ENCODE data around the gene CLEC20A.

CLEC20A gene

GRCh38 chr1:178472531-178472930, 24.2 kb downstream of the CLEC20A start:
- no peak for DNase-seq (ENCODE audit: low spot score)

GRCh38 chr1:178470411-178470960, 26.3 kb downstream of the CLEC20A start:
- no peak for DNase-seq (ENCODE audit: low spot score)

DNA sequence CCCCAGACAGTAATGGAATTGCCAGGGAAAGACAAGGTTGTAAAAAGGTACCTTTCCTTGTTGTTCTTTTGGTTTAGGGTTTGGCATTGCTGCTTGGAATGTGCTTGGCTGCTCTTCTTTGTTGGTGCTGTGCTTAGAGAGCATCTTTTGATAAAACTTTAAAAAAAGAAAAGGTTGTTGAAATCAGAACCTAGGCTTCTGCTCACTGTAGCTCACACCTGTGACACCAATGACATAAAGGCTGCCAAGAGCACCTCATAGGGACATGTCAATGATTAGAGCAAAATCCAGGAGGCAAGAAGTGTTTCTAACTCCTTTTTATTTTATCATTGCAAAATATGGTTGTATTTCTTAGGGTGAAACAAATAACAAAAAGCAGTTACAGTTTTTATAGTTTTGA, 28.9 kb downstream of the CLEC20A start:
- no peak for DNase-seq (ENCODE audit: low spot score)

- no peak for DNase-seq (ENCODE audit: low spot score)
Observed at GRCh38 chr1:178465011-178465410, 31.8 kb downstream of the CLEC20A start.

GRCh38 chr1:178464566-178464965, 32.2 kb downstream of the CLEC20A start:
- no peak for DNase-seq (ENCODE audit: low spot score)

GRCh38 chr1:178464141-178464540, 32.6 kb downstream of the CLEC20A start:
- no peak for DNase-seq (ENCODE audit: low spot score)

GRCh38 chr1:178461701-178462100, 35.1 kb downstream of the CLEC20A start:
- no peak for DNase-seq (ENCODE audit: low spot score)

- DNase-seq (ENCODE audit: low spot score) = no peak
Observed at GRCh38 chr1:178461104-178461503, 35.7 kb downstream of the CLEC20A start.

- no peak for DNase-seq (ENCODE audit: low spot score)
Observed at GRCh38 chr1:178458203-178458602, 38.6 kb downstream of the CLEC20A start.

GRCh38 chr1:178457651-178458050, 39.1 kb downstream of the CLEC20A start:
- no peak for DNase-seq (ENCODE audit: low spot score)

DNA sequence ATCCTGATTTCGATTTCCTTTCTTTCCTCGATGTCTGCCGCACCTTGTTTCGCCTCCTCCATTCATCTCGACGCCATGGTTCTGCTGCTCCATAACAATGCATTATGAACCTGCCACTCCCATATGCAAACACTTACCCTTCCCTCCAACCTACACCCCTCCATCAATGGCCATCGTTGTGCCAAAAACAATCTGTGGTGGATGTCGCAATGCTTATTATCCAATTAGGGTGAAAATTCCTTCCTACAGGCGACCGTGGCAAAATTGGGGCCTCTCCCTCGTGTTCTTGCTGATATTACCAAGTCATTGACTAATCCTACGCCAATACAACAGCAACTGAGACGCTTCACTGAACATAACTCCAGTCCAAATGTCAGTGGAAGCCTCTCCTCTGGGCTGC, 40.3 kb downstream of the CLEC20A start:
- no peak for DNase-seq (ENCODE audit: low spot score)

GRCh38 chr1:178452013-178452412, 44.8 kb downstream of the CLEC20A start:
- no peak for DNase-seq (ENCODE audit: low spot score)

DNA sequence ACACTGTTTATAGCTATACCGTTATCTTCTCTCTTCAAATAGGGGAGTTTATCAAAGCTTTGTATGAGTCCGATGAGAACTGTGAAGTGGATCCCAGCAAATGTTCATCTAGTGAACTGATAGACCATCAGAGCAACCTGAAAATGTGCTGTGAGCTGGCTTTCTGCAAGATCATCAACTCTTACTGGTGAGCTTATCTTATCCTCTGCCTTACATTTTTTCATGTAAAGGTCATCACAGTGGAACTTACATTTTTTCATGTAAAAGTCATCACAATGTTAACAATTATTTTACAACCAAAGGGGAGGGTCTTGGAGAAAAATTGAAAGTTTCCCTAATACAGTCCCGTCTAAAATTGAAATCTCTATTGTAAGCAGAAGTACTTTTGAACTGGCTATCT, 45.2 kb downstream of the CLEC20A start:
- DNase-seq (ENCODE audit: low spot score) = no peak

- DNase-seq (ENCODE audit: low spot score) = no peak
Observed at GRCh38 chr1:178450871-178451270, 45.9 kb downstream of the CLEC20A start.

DNA sequence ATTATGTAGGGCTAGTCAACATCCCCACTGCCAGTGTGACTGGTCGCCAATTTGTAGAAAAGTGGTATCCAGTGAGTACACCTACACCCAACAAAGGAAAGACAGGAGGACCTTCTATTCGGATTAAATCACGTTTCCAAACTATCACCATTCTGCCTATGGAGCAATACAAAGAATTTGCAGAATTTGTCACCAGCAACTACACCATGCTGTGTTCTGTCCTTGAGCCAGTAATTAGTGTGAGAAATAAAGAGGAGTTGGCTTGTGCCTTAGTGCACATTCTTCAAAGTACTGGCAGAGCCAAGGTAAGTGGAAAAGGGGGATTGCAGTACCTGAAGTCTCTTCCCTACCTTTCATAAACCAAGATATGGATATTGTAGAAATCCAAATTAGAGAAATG, 53.8 kb downstream of the CLEC20A start:
- DNase-seq (ENCODE audit: low spot score) = no peak

GRCh38 chr1:178438432-178438831, 58.3 kb downstream of the CLEC20A start:
- no peak for DNase-seq (ENCODE audit: low spot score)

DNA sequence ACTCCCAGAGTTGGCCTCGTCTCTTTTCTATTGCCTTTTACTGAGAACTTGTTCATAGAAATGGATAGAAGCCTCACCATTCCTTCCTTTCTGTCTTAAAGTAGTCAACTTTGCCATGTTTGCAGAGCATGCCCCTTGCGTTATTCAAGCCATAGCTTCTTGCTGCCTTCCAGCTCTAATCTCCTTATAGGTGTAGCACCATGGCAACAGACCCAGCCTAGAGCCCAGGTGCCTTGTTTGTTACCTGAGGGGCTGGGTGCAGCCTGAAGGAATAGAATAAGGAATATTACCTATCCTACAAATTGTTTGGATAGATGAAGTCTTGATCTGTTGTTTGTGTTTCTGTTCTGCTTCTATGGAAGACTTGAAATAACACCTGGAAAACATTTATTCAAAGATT, 59.9 kb downstream of the CLEC20A start:
- DNase-seq (ENCODE audit: low spot score) = no peak

- DNase-seq (ENCODE audit: low spot score) = no peak
Observed at GRCh38 chr1:178434899-178435435, 61.8 kb downstream of the CLEC20A start.

GRCh38 chr1:178434360-178434759, 62.4 kb downstream of the CLEC20A start:
- DNase-seq (ENCODE audit: low spot score) = no peak

Small RNA genes lying within 50 kb of the gene (small RNA-seq; reads per million reads assigned to genes)
- 0 reads per million in 2 experiments for gene RF00017
